Mucosa of rectum (tissue), 2 donors: ENCODE results near the gene E2F3.

Experiments
- H3K27ac ChIP-seq, 2 donors: one replicate each; pipeline ENCODE4 v1.7.0; 2013; ENCODE audit warnings: inconsistent platforms in 2 of 2, low read depth in 2 of 2, low read length in 2 of 2
- H3K27me3 ChIP-seq, 2 donors: one replicate each; pipeline ENCODE4 v1.7.0; 2013; ENCODE audit warnings: low read length in 2 of 2; ENCODE audit not compliant: control insufficient read depth in 2 of 2, insufficient read depth in 2 of 2
- H3K36me3 ChIP-seq, 2 donors: one replicate each; pipeline ENCODE4 v1.7.0; 2013; ENCODE audit warnings: low read length in 2 of 2; ENCODE audit not compliant: control insufficient read depth in 2 of 2, insufficient read depth in 2 of 2
- H3K4me1 ChIP-seq, 2 donors: one replicate each; pipeline ENCODE4 v1.7.0; 2013; ENCODE audit warnings: low read length in 2 of 2, mild to moderate bottlenecking in 1 of 2; ENCODE audit not compliant: control insufficient read depth in 2 of 2, insufficient read depth in 2 of 2
- H3K4me3 ChIP-seq, 2 donors: one replicate each; pipeline ENCODE4 v1.7.0; 2013; ENCODE audit warnings: low read length in 2 of 2
- H3K9ac ChIP-seq, 2 donors: one replicate each; pipeline ENCODE4 v1.7.0; 2013; ENCODE audit warnings: low read length in 2 of 2, low read depth in 1 of 2, mild to moderate bottlenecking in 1 of 2
- H3K9me3 ChIP-seq, 2 donors: one replicate each; pipeline ENCODE4 v1.7.0; 2013; ENCODE audit warnings: low read length in 2 of 2; ENCODE audit not compliant: control insufficient read depth in 2 of 2
- donor health status: healthy.
- donor health status: Normal muscosa, but diverticular disease.

The E2F3 gene

GRCh38 chr6:20367743-20368485 is 33.8 kb upstream of the E2F3 start:
- no peaks in the 10 kb centered on the region for H3K9me3 ChIP-seq
- no peaks in the 10 kb centered on the region for H3K36me3 ChIP-seq
- H3K4me3 ChIP-seq: no peak overlapping the region
- H3K27ac ChIP-seq: no peak overlapping the region
- no peaks in the 10 kb centered on the region for H3K4me1 ChIP-seq
- H3K27me3 ChIP-seq: no peaks in the 10 kb centered on the region
- no peak overlapping the region for H3K9ac ChIP-seq

DNA sequence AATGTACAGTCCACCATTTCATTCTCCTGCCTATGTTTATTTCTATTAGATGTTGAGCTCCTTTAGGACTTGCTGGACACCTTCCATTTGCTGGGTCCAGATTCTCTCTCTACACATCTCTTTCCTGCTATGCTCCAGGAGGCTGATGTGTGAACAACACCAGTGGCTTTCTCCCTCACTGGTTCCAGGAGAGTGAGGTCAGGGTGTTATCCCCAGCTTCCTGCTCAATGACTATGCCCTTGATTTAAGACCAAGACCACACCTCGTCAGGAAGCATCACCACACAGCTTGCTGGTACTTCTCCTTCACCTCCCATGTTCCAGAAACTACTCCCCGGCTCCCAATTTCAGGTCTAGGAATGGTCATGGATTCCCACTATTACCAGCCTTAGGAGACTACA is 31.3 kb upstream of the E2F3 start:
- no peak overlapping the region for H3K9ac ChIP-seq
- H3K27ac ChIP-seq: no peak overlapping the region
- H3K9me3 ChIP-seq: no peaks in the 10 kb centered on the region
- no peaks in the 10 kb centered on the region for H3K27me3 ChIP-seq
- H3K36me3 ChIP-seq: no peaks in the 10 kb centered on the region
- no peaks in the 10 kb centered on the region for H3K4me1 ChIP-seq
- no peak overlapping the region for H3K4me3 ChIP-seq

- Histone ChIP-seq H3K9me3 (no peaks in the 10 kb centered on the region), H3K36me3 (no peaks in the 10 kb centered on the region), H3K27ac (no peak overlapping the region), H3K27me3 (no peaks in the 10 kb centered on the region), H3K9ac (no peak overlapping the region), H3K4me1 (no peaks in the 10 kb centered on the region), H3K4me3 (no peak overlapping the region)
Measured at GRCh38 chr6:20370801-20371200, 30.9 kb upstream of the E2F3 start.

GRCh38 chr6:20375436-20375835 is 26.2 kb upstream of the E2F3 start:
- no peaks in the 10 kb centered on the region for H3K27me3 ChIP-seq
- no peaks in the 10 kb centered on the region for H3K9me3 ChIP-seq
- no peaks in the 10 kb centered on the region for H3K4me1 ChIP-seq
- no peaks in the 10 kb centered on the region for H3K36me3 ChIP-seq
- H3K4me3 ChIP-seq: no peak overlapping the region
- no peak overlapping the region for H3K9ac ChIP-seq
- H3K27ac ChIP-seq: no peak overlapping the region

GRCh38 chr6:20377623-20378265 is 23.9 kb upstream of the E2F3 start:
- Histone ChIP-seq H3K9me3 (no peaks in the 10 kb centered on the region), H3K27ac (no peak overlapping the region), H3K9ac (no peak overlapping the region), H3K4me3 (no peak overlapping the region), H3K4me1 (no peaks in the 10 kb centered on the region), H3K36me3 (no peaks in the 10 kb centered on the region), H3K27me3 (no peaks in the 10 kb centered on the region)

DNA sequence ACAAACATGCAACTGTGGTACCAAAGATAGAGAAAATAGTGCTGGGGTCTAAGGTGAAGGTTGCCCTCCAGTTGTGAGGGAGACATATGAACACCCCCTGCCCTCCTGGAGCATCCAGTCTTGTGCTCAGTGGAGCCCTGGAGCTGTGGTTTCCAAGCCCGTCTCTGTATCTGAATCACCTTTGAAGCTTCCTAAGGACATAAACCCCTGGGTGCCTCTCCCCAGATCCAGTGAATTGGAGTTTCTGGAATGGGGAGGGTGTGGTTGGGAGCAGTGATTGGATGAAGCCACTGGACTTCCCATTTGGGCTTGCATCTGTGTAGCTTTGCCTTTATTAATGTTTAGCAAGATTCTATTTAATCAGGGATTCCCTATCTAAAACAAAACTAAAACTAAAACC is 22.4 kb upstream of the E2F3 start:
- no peaks in the 10 kb centered on the region for H3K4me1 ChIP-seq
- H3K9ac ChIP-seq: no peak overlapping the region
- no peak overlapping the region for H3K4me3 ChIP-seq
- H3K9me3 ChIP-seq: no peaks in the 10 kb centered on the region
- no peak overlapping the region for H3K27ac ChIP-seq
- no peaks in the 10 kb centered on the region for H3K36me3 ChIP-seq
- no peaks in the 10 kb centered on the region for H3K27me3 ChIP-seq

- H3K9me3 ChIP-seq: no peaks in the 10 kb centered on the region
- H3K36me3 ChIP-seq: no peaks in the 10 kb centered on the region
- no peak overlapping the region for H3K4me3 ChIP-seq
- H3K27ac ChIP-seq: no peak overlapping the region
- H3K9ac ChIP-seq: no peak overlapping the region
- no peaks in the 10 kb centered on the region for H3K4me1 ChIP-seq
- no peaks in the 10 kb centered on the region for H3K27me3 ChIP-seq
Measured at GRCh38 chr6:20386218-20386617, 15.5 kb upstream of the E2F3 start.

DNA sequence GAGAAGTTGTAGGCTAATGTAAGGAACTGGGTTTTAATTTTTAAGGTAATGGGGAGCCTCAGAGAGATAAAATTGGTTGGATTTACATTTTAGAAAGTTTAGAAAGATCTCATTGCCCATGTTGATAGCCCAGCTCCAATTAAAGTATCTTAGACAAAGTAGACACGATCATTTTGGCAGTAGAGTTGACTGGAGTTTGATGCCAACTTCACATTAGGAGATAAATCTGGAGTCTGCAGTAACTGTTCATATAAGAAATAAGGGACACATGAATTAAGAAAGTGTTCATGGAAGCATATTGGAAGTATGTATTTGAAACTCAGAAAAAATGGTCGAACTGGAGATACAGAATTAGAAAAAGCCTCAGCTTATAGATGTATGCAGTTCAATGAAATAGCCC is 12.6 kb upstream of the E2F3 start:
- no peak overlapping the region for H3K4me3 ChIP-seq
- H3K27ac ChIP-seq: no peak overlapping the region
- H3K36me3 ChIP-seq: no peaks in the 10 kb centered on the region
- no peak overlapping the region for H3K9ac ChIP-seq
- no peaks in the 10 kb centered on the region for H3K9me3 ChIP-seq
- H3K4me1 ChIP-seq: no peaks in the 10 kb centered on the region
- H3K27me3 ChIP-seq: no peaks in the 10 kb centered on the region

- Histone ChIP-seq H3K27ac (no peak overlapping the region), H3K9me3 (no peaks in the 10 kb centered on the region), H3K9ac (no peak overlapping the region), H3K4me3 (no peak overlapping the region), H3K36me3 (no peaks in the 10 kb centered on the region), H3K27me3 (no peaks in the 10 kb centered on the region), H3K4me1 (no peaks in the 10 kb centered on the region)
Measured at GRCh38 chr6:20393297-20393696, 8.4 kb upstream of the E2F3 start.

GRCh38 chr6:20399518-20399917 is 2.2 kb upstream of the E2F3 start:
- Histone ChIP-seq H3K4me3 (no peak overlapping the region), H3K9me3 (no peaks in the 10 kb centered on the region), H3K36me3 (no peaks in the 10 kb centered on the region), H3K27ac (no peak overlapping the region), H3K9ac (no peak overlapping the region), H3K27me3 (no peaks in the 10 kb centered on the region), H3K4me1 (peaks cover 0 to 9% of the 10 kb centered on the region in 2 donors)
